ENCODE measurements around the gene HOXD8. TPM values are rescaled to one million over a fixed set of nuclear protein-coding genes. Genes with fewer than 3 reads are reported as not detected.

HOXD8 gene
- total RNA-seq, 1 experiment from 2014 or later: not detected

DNA sequence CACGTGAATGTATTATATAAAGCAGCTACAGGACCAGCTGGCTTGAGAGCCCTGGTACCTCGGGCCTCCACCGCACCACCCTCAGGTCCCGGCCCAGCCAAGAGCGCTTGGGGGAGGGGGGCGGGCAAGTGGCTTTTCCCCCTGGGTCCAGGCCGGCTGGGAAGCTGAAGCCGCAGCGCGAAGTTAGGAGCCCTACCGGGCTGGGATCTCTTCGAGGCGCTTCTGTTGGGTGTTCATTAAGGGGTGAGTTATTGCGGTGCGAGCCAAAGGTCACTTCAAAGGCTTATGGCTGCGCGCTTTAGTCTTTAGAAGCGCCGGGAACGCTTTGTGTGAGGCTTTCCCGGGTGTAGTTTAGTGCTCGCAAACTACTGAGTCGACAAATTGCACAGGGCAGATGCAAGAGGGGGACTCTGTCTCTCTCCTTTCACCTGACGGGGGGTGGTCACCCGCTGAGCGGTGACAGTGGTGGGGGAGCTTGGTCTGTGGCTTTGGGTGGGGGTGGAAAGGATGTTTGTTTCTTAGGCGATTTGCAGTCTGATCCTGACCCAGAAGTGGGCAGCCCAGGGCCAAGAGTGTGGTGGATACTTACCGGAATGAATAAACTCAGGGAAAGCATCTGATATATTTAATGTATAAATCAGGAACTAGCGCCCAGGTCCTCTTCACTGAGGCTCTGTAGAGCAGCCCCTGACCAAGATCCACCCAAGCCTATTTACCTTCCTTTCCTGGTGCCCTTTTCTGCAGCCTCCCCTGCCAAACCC is 33.6 kb downstream of the HOXD8 start:
- no peak overlapping the region for H3K27ac Mint-ChIP-seq (ENCODE audit: low read depth, unreplicated experiment)
- no peak for DNase-seq (ENCODE audit: unreplicated experiment)
- BruUV-seq (replicated peaks): no TSS peak
- no peaks in the 10 kb centered on the region for H3K4me1 Mint-ChIP-seq (ENCODE audit: insufficient read depth, unreplicated experiment)
- peaks cover 8% of the 10 kb centered on the region for H3K9me3 Mint-ChIP-seq (ENCODE audit: unreplicated experiment)
- H3K4me3 Mint-ChIP-seq (ENCODE audit: unreplicated experiment): no peak overlapping the region
- ChIA-PET CTCF (interaction anchor here (0.6 to 2.6 kb wide), 4 partner anchors 20 to 391 kb away, joined by 3 to 10 read pairs (median 6); no protein-coding TSS in a partner anchor), POLR2A (no interaction called here)
- TF ChIP-seq, protein P1, sequence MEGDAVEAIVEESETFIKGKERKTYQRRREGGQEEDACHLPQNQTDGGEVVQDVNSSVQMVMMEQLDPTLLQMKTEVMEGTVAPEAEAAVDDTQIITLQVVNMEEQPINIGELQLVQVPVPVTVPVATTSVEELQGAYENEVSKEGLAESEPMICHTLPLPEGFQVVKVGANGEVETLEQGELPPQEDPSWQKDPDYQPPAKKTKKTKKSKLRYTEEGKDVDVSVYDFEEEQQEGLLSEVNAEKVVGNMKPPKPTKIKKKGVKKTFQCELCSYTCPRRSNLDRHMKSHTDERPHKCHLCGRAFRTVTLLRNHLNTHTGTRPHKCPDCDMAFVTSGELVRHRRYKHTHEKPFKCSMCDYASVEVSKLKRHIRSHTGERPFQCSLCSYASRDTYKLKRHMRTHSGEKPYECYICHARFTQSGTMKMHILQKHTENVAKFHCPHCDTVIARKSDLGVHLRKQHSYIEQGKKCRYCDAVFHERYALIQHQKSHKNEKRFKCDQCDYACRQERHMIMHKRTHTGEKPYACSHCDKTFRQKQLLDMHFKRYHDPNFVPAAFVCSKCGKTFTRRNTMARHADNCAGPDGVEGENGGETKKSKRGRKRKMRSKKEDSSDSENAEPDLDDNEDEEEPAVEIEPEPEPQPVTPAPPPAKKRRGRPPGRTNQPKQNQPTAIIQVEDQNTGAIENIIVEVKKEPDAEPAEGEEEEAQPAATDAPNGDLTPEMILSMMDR (IDR thresholded peaks at IDR 0.05; ENCODE audit: unreplicated experiment): no peak
- H3K27me3 Mint-ChIP-seq (ENCODE audit: insufficient read depth, unreplicated experiment): no peaks in the 10 kb centered on the region
- H3K36me3 Mint-ChIP-seq (ENCODE audit: insufficient read depth, unreplicated experiment): no peaks in the 10 kb centered on the region
- intact Hi-C loops (cut with micrococcal nuclease): no loop called here

DNA sequence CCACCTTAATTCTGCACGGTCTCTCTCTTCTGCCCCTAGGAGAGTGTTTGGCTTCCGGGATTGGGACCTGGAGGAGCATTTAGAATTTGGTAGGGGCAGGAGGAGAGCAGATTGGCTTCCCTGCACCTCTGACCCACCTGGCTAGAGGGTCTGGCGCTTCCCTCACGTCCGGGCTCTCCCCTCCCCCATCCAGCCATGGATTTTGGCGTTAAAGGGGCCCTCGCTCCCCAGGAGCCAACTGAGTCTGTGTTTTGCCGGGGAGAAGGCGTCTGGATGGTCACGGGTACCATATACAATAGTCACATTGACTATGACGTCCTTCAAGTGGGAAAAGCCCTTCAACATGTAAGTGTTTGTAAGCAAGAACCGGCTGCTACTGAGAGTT is 34.2 kb downstream of the HOXD8 start:
- TF ChIP-seq, protein P1 (IDR thresholded peaks at IDR 0.05; ENCODE audit: unreplicated experiment): no peak
- Mint-ChIP-seq H3K4me3 (ENCODE audit: unreplicated experiment) (no peak overlapping the region), H3K36me3 (ENCODE audit: insufficient read depth, unreplicated experiment) (no peaks in the 10 kb centered on the region), H3K27ac (ENCODE audit: low read depth, unreplicated experiment) (no peak overlapping the region), H3K9me3 (ENCODE audit: unreplicated experiment) (peaks cover 8% of the 10 kb centered on the region), H3K27me3 (ENCODE audit: insufficient read depth, unreplicated experiment) (no peaks in the 10 kb centered on the region), H3K4me1 (ENCODE audit: insufficient read depth, unreplicated experiment) (no peaks in the 10 kb centered on the region)
- intact Hi-C loops (cut with micrococcal nuclease): no loop called here
- POLR2A ChIA-PET: no interaction called here
- DNase-seq (ENCODE audit: unreplicated experiment): no peak
- CTCF ChIA-PET: interaction anchor here (0.9 to 2.6 kb wide), 2 partner anchors 23 to 391 kb away, joined by 5 to 10 read pairs; no protein-coding TSS in a partner anchor
- no TSS peak for BruUV-seq (replicated peaks)

DNA sequence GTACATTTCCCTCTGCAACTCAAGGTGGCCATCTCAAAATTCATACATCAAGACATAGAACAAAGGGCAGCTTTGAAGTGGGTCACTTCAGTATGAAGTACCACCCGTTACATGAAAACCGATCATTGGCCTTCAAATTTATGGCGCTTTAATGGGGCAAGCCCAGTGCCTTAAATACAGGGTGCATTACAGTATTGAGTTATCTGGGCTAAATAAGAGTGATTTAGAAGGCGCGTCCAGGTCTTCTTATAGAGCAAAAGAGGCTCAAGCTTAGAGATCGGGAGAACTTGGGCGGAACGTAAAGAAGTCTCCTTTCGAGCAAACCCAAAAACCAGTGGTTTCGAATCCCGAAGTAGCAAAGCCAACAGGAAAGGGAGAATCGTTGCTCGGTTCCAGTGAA is 34.7 kb downstream of the HOXD8 start:
- POLR2A ChIA-PET: no interaction called here
- CTCF ChIA-PET: interaction anchor here (0.9 kb wide), 1 partner anchor 23 kb away, joined by 5 read pairs; no protein-coding TSS in a partner anchor
- intact Hi-C loops (cut with micrococcal nuclease): no loop called here
- H3K4me1 Mint-ChIP-seq (ENCODE audit: insufficient read depth, unreplicated experiment): no peaks in the 10 kb centered on the region
- TF ChIP-seq, protein P1 (IDR thresholded peaks at IDR 0.05; ENCODE audit: unreplicated experiment): no peak
- H3K27me3 Mint-ChIP-seq (ENCODE audit: insufficient read depth, unreplicated experiment): no peaks in the 10 kb centered on the region
- no peak for DNase-seq (ENCODE audit: unreplicated experiment)
- no TSS peak for BruUV-seq (replicated peaks)
- no peak overlapping the region for H3K27ac Mint-ChIP-seq (ENCODE audit: low read depth, unreplicated experiment)
- no peaks in the 10 kb centered on the region for H3K36me3 Mint-ChIP-seq (ENCODE audit: insufficient read depth, unreplicated experiment)
- peaks cover 8% of the 10 kb centered on the region for H3K9me3 Mint-ChIP-seq (ENCODE audit: unreplicated experiment)
- no peak overlapping the region for H3K4me3 Mint-ChIP-seq (ENCODE audit: unreplicated experiment)

DNA sequence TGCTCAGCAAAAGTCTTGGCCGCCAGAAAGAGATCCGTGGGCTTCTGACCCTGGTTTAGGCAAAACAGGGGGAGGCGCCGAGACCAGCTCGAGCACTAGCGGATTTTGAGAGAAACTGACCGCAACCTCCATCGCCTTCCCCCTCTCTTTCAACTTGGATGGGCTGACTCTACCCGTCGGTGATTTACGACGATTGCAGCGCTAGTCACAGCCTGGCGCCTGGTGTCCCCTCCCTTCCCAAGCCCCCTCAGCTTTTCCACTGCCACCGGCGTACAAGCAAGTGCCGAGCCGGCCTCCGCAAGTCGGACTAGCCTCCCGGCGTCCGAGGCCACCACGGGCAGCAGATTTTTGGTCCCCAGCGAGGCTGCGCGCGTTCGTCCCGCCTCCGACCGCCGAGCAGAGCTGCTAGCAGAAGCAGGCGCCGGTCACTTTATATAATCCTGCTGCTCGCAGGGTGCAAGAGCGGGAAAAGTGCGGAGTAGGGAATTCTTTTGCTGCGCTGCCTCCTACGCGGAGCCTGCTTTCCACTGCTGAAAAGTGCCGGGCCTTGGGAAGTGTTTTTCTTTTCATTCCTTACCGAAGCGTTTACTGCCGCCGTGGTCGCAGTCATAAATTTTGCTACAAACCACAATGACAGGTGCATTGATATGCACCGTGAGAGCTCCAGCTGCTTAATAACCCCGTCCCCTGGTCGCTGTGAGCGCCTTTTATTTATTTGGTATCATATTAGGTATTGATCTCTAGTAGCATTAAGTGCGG is 35.3 kb downstream of the HOXD8 start:
- no peak overlapping the region for H3K4me3 Mint-ChIP-seq (ENCODE audit: unreplicated experiment)
- H3K4me1 Mint-ChIP-seq (ENCODE audit: insufficient read depth, unreplicated experiment): no peaks in the 10 kb centered on the region
- H3K27me3 Mint-ChIP-seq (ENCODE audit: insufficient read depth, unreplicated experiment): no peaks in the 10 kb centered on the region
- no peak for DNase-seq (ENCODE audit: unreplicated experiment)
- H3K36me3 Mint-ChIP-seq (ENCODE audit: insufficient read depth, unreplicated experiment): no peaks in the 10 kb centered on the region
- H3K27ac Mint-ChIP-seq (ENCODE audit: low read depth, unreplicated experiment): no peak overlapping the region
- POLR2A ChIA-PET: interaction anchor here (0.7 kb wide), 1 partner anchor 296 kb away, joined by 5 read pairs; no protein-coding TSS in a partner anchor
- TF ChIP-seq, protein P1 (IDR thresholded peaks at IDR 0.05; ENCODE audit: unreplicated experiment): no peak
- peaks cover 8% of the 10 kb centered on the region for H3K9me3 Mint-ChIP-seq (ENCODE audit: unreplicated experiment)
- CTCF ChIA-PET: interaction anchor here (0.6 to 0.9 kb wide), 2 partner anchors 24 to 27 kb away, joined by 3 to 5 read pairs; no protein-coding TSS in a partner anchor
- intact Hi-C loops (cut with micrococcal nuclease): no loop called here
- no TSS peak for BruUV-seq (replicated peaks)

Data from MCF 10A (cell line).